ENCODE data around the gene UNC50.

Gene UNC50

GRCh38 chr2:98608962-98609604, 694 bp downstream of the UNC50 start:
- H2BK15ac ChIP-seq (ENCODE audit: low read length): no peak overlapping the region
- peak overlapping the region; percentile 68 for H2BK5ac ChIP-seq (ENCODE audit: low read length)
- H3K14ac ChIP-seq (ENCODE audit: low read length): no peak overlapping the region
- no peak overlapping the region for H2BK120ac ChIP-seq (ENCODE audit: low read depth, low read length)
- peak overlapping the region; percentile 81 for H3K27ac ChIP-seq (replicated peaks; ENCODE audit: low read length)
- H3K79me1 ChIP-seq (ENCODE audit: low read depth, low read length): peaks cover 4% of the 10 kb centered on the region
- peak overlapping the region; percentile 95 for H3K9ac ChIP-seq (ENCODE audit: low read depth, low read length, poor library complexity)
- H4K91ac ChIP-seq (ENCODE audit: low read depth, low read length, poor library complexity): no peak overlapping the region
- peak overlapping the region; percentile 98 for H2AFZ ChIP-seq (ENCODE audit: low read length)
- peaks cover 11 to 19% of the 10 kb centered on the region in 2 donors for H3K4me1 ChIP-seq (ENCODE audit: control insufficient read depth in 2 of 2, insufficient read depth in 1 of 2, low read depth in 1 of 2, low read length in 2 of 2)
- H2BK12ac ChIP-seq (ENCODE audit: low read length): no peak overlapping the region
- peaks cover 12 to 60% of the 10 kb centered on the region in 2 donors for H3K36me3 ChIP-seq (replicated peaks in 1 of 2; ENCODE audit: control insufficient read depth in 2 of 2, insufficient read depth in 2 of 2, low read length in 2 of 2)
- no peak overlapping the region for H3K4ac ChIP-seq (ENCODE audit: low read length)
- peak overlapping the region; percentile 93 to 98 for H3K4me3 ChIP-seq (ENCODE audit: low read length in 2 of 2)
- H3K9me3 ChIP-seq (replicated peaks in 1 of 2; ENCODE audit: control insufficient read depth in 2 of 2, insufficient read depth in 1 of 2, low read depth in 1 of 2, low read length in 2 of 2): no peaks in the 10 kb centered on the region
- H3K23ac ChIP-seq (ENCODE audit: low read depth, low read length, poor library complexity): peak overlapping the region; percentile 99
- H4K8ac ChIP-seq (ENCODE audit: low read depth, low read length): no peak overlapping the region
- H3K27me3 ChIP-seq (ENCODE audit: control insufficient read depth in 3 of 3, insufficient read depth in 3 of 3, low read depth in 1 of 3, low read length in 3 of 3): no peaks in the 10 kb centered on the region
- WGBS, 2 donors (ENCODE audit: extremely low coverage in 2 of 2, insufficient read length in 2 of 2, insufficient replicate concordance in 1 of 2): no CpG with 5 or more reads among the region's 29 CpGs
- peak overlapping the region; percentile 47 for H2AK5ac ChIP-seq (ENCODE audit: low read depth, low read length)
- peak overlapping the region; percentile 75 for H3K18ac ChIP-seq (ENCODE audit: low read length)
- peak overlapping the region; percentile 73 for H3K4me2 ChIP-seq (ENCODE audit: insufficient read depth, low read length, poor library complexity, severe bottlenecking)
- no peak for DNase-seq (ENCODE audit: low spot score)

- no peak overlapping the region for H4K8ac ChIP-seq (ENCODE audit: low read depth, low read length)
- H2BK15ac ChIP-seq (ENCODE audit: low read length): no peak overlapping the region
- H2BK5ac ChIP-seq (ENCODE audit: low read length): no peak overlapping the region
- H3K23ac ChIP-seq (ENCODE audit: low read depth, low read length, poor library complexity): no peak overlapping the region
- H3K4ac ChIP-seq (ENCODE audit: low read length): no peak overlapping the region
- no peak overlapping the region for H4K91ac ChIP-seq (ENCODE audit: low read depth, low read length, poor library complexity)
- H3K9me3 ChIP-seq (replicated peaks in 1 of 2; ENCODE audit: control insufficient read depth in 2 of 2, insufficient read depth in 1 of 2, low read depth in 1 of 2, low read length in 2 of 2): no peaks in the 10 kb centered on the region
- H3K36me3 ChIP-seq (replicated peaks in 1 of 2; ENCODE audit: control insufficient read depth in 2 of 2, insufficient read depth in 2 of 2, low read length in 2 of 2): peaks cover 25 to 88% of the 10 kb centered on the region in 2 donors
- no peak overlapping the region for H3K4me3 ChIP-seq (ENCODE audit: low read length in 2 of 2)
- H3K14ac ChIP-seq (ENCODE audit: low read length): no peak overlapping the region
- no peak for DNase-seq (ENCODE audit: low spot score)
- no peak overlapping the region for H2BK120ac ChIP-seq (ENCODE audit: low read depth, low read length)
- H3K4me2 ChIP-seq (ENCODE audit: insufficient read depth, low read length, poor library complexity, severe bottlenecking): no peak overlapping the region
- H3K4me1 ChIP-seq (ENCODE audit: control insufficient read depth in 2 of 2, insufficient read depth in 1 of 2, low read depth in 1 of 2, low read length in 2 of 2): peaks cover 5 to 12% of the 10 kb centered on the region in 2 donors
- no peaks in the 10 kb centered on the region for H3K27me3 ChIP-seq (ENCODE audit: control insufficient read depth in 3 of 3, insufficient read depth in 3 of 3, low read depth in 1 of 3, low read length in 3 of 3)
- H2AK5ac ChIP-seq (ENCODE audit: low read depth, low read length): no peak overlapping the region
- no peak overlapping the region for H3K9ac ChIP-seq (ENCODE audit: low read depth, low read length, poor library complexity)
- no peak overlapping the region for H2AFZ ChIP-seq (ENCODE audit: low read length)
- no peak overlapping the region for H3K27ac ChIP-seq (replicated peaks; ENCODE audit: low read length)
- H3K79me1 ChIP-seq (ENCODE audit: low read depth, low read length): peaks cover 2% of the 10 kb centered on the region
- no peak overlapping the region for H3K18ac ChIP-seq (ENCODE audit: low read length)
- H2BK12ac ChIP-seq (ENCODE audit: low read length): no peak overlapping the region
- WGBS, 2 donors (ENCODE audit: extremely low coverage in 2 of 2, insufficient read length in 2 of 2, insufficient replicate concordance in 1 of 2): no CpG with 5 or more reads among the region's 9 CpGs
Observed at GRCh38 chr2:98614024-98614739, 5.8 kb downstream of the UNC50 start.

GRCh38 chr2:98615481-98615880, 7.1 kb downstream of the UNC50 start:
- Histone ChIP-seq H3K9me3 (replicated peaks in 1 of 2; ENCODE audit: control insufficient read depth in 2 of 2, insufficient read depth in 1 of 2, low read depth in 1 of 2, low read length in 2 of 2) (no peaks in the 10 kb centered on the region), H3K27ac (replicated peaks; ENCODE audit: low read length) (no peak overlapping the region), H2BK5ac (ENCODE audit: low read length) (no peak overlapping the region), H3K4me1 (ENCODE audit: control insufficient read depth in 2 of 2, insufficient read depth in 1 of 2, low read depth in 1 of 2, low read length in 2 of 2) (no peaks in the 10 kb centered on the region), H4K8ac (ENCODE audit: low read depth, low read length) (no peak overlapping the region), H2BK120ac (ENCODE audit: low read depth, low read length) (no peak overlapping the region), H3K14ac (ENCODE audit: low read length) (no peak overlapping the region), H2AK5ac (ENCODE audit: low read depth, low read length) (no peak overlapping the region), H3K79me1 (ENCODE audit: low read depth, low read length) (peaks cover under 1% of the 10 kb centered on the region), H3K4me2 (ENCODE audit: insufficient read depth, low read length, poor library complexity, severe bottlenecking) (no peak overlapping the region), H4K91ac (ENCODE audit: low read depth, low read length, poor library complexity) (no peak overlapping the region), H3K36me3 (replicated peaks in 1 of 2; ENCODE audit: control insufficient read depth in 2 of 2, insufficient read depth in 2 of 2, low read length in 2 of 2) (peaks cover 25 to 80% of the 10 kb centered on the region in 2 donors), H2BK12ac (ENCODE audit: low read length) (no peak overlapping the region), H3K23ac (ENCODE audit: low read depth, low read length, poor library complexity) (no peak overlapping the region), H3K27me3 (ENCODE audit: control insufficient read depth in 3 of 3, insufficient read depth in 3 of 3, low read depth in 1 of 3, low read length in 3 of 3) (no peaks in the 10 kb centered on the region), H3K18ac (ENCODE audit: low read length) (no peak overlapping the region), H2AFZ (ENCODE audit: low read length) (no peak overlapping the region), H3K9ac (ENCODE audit: low read depth, low read length, poor library complexity) (no peak overlapping the region), H3K4ac (ENCODE audit: low read length) (no peak overlapping the region), H2BK15ac (ENCODE audit: low read length) (no peak overlapping the region), H3K4me3 (ENCODE audit: low read length in 2 of 2) (no peak overlapping the region)
- DNase-seq (ENCODE audit: low spot score): no peak
- no CpG with 5 or more reads among the region's 5 CpGs for WGBS, 2 donors (ENCODE audit: extremely low coverage in 2 of 2, insufficient read length in 2 of 2, insufficient replicate concordance in 1 of 2)

- Histone ChIP-seq H3K9ac (ENCODE audit: low read depth, low read length, poor library complexity) (no peak overlapping the region), H2BK5ac (ENCODE audit: low read length) (no peak overlapping the region), H2BK12ac (ENCODE audit: low read length) (no peak overlapping the region), H4K8ac (ENCODE audit: low read depth, low read length) (no peak overlapping the region), H3K23ac (ENCODE audit: low read depth, low read length, poor library complexity) (no peak overlapping the region), H3K4me2 (ENCODE audit: insufficient read depth, low read length, poor library complexity, severe bottlenecking) (no peak overlapping the region), H3K27ac (replicated peaks; ENCODE audit: low read length) (no peak overlapping the region), H3K4me3 (ENCODE audit: low read length in 2 of 2) (no peak overlapping the region), H3K9me3 (replicated peaks in 1 of 2; ENCODE audit: control insufficient read depth in 2 of 2, insufficient read depth in 1 of 2, low read depth in 1 of 2, low read length in 2 of 2) (no peaks in the 10 kb centered on the region), H3K36me3 (replicated peaks in 1 of 2; ENCODE audit: control insufficient read depth in 2 of 2, insufficient read depth in 2 of 2, low read length in 2 of 2) (peaks cover 21 to 64% of the 10 kb centered on the region in 2 donors), H2BK15ac (ENCODE audit: low read length) (no peak overlapping the region), H3K18ac (ENCODE audit: low read length) (no peak overlapping the region), H2BK120ac (ENCODE audit: low read depth, low read length) (no peak overlapping the region), H3K14ac (ENCODE audit: low read length) (no peak overlapping the region), H2AK5ac (ENCODE audit: low read depth, low read length) (no peak overlapping the region), H3K4ac (ENCODE audit: low read length) (no peak overlapping the region), H3K27me3 (ENCODE audit: control insufficient read depth in 3 of 3, insufficient read depth in 3 of 3, low read depth in 1 of 3, low read length in 3 of 3) (no peaks in the 10 kb centered on the region), H2AFZ (ENCODE audit: low read length) (no peak overlapping the region), H3K79me1 (ENCODE audit: low read depth, low read length) (no peaks in the 10 kb centered on the region), H4K91ac (ENCODE audit: low read depth, low read length, poor library complexity) (no peak overlapping the region), H3K4me1 (ENCODE audit: control insufficient read depth in 2 of 2, insufficient read depth in 1 of 2, low read depth in 1 of 2, low read length in 2 of 2) (no peaks in the 10 kb centered on the region)
- WGBS, 2 donors (ENCODE audit: extremely low coverage in 2 of 2, insufficient read length in 2 of 2, insufficient replicate concordance in 1 of 2): no CpG with 5 or more reads among the region's 5 CpGs
- DNase-seq (ENCODE audit: low spot score): no peak
Observed at GRCh38 chr2:98617149-98617548, 8.8 kb downstream of the UNC50 start.

All from neuronal stem cell (in vitro differentiated cells).